Kidney glomerular epithelial cell (primary cell): ENCODE data around the gene SHC2.

Experiments
- DNase-seq: peaks from one replicate; lab custom pipeline; 2025; lab: John Stamatoyannopoulos, UW

The SHC2 gene

GRCh38 chr19:372306-372890, 88.4 kb downstream of the SHC2 start:
- DNase-seq: no peak

GRCh38 chr19:371501-372168, 89.2 kb downstream of the SHC2 start:
- no peak for DNase-seq

DNA sequence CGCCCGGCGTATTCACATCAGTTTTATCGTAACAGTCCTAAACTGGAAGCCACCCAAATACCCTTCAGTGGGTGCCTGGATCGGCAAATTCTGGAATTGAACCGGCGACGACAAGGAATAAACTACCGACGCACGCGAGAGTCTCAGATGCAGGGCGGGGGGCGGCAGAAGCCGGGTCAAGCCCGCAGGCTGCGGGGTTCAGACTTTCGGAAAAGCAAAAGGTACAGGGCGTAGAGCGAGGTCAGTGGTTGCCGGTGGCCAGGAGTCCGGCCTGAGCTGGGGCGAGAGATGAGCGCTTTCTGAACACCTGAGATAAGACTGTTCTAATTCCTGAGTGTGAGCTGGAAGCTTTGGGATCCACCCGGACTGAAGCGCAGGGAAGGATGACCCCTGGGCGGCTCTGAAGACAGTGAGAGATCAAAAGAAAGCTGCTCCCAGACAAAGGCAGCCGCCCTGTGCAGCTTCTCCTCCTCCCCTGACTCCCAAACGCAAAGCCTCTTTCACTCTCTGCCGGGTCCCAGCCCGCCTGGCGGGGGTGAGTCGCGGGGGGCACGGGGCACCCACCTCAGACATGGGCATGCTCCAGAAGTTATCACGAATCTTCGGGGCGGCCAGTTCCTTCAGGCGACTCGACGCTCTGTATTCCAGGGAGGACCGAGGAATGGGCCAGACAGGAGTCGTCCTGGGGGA, 90.0 kb downstream of the SHC2 start:
- no peak for DNase-seq

DNA sequence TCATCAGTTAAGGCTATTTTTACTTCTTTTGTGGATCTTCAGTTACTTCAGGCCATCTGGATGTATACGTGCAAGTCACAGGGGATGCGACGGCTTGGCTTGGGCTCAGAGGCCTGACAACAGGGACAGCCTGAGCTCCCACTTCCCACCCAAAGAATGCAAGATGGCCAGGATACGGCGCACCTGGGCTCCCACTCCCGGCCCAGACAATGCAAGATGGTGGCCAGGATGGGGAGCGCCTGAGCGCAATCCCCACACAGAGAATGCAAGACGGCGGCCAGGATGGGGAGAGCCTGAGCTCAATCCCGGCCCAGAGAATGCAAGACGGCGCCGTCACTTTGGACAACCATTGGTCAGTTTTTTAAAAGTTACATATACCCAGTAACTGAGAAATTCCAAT, 91.0 kb downstream of the SHC2 start:
- no peak for DNase-seq

GRCh38 chr19:369256-369655, 91.6 kb downstream of the SHC2 start:
- no peak for DNase-seq

DNA sequence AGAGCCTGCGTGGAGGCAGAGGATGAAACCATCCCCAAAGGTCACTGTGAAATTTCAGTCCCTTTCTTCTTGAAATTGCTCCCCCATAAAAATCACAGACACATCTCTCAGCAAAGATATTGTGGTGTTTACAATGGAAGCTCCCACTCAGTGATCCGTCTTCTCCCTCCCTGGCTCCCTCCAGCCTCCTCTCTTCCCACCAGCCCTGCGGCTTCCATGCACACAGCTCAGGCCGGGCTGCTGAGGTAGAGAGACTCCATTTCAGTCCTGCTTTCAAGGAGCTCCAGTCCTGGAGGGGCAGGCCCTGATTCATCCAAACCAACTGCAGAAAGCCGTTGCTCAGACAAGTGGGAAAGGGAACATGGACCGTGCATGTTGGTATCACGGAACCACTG, 92.2 kb downstream of the SHC2 start:
- no peak for DNase-seq

DNA sequence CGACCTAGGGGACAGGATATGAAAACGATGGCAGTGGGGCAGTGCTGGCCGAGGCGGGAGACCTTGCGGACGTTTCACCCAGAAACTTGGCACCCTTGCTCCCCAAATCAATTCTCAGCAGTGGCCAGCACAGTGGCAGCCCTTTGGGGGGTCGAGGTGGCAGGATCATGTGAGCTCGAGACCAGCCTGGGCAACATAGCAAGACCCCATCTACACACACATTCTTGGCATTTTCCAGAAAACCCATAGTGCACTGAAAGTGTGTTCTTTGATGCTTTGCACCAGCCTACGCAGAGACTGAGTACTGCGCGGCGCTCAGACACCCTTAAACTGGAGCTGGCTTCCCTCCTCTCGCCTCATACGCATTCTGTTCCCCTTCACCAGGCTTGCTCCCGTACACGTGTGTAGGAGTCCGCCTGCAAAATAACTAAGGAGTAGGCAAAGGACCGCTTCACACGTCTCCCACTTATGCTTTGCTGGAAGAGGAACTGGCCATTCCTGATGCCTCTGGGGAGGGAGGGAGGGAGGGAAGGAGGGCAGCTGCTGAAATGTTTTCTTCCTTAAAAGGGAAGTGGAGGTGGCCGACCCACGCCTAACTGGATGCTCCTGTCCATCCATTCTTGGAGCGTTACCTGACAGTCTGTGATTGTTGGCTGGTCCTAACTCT, 92.7 kb downstream of the SHC2 start:
- peak; percentile 8 for DNase-seq

GRCh38 chr19:367561-367960, 93.3 kb downstream of the SHC2 start:
- DNase-seq: no peak

- no peak for DNase-seq
These were observed 93.9 kb downstream of the SHC2 start for GRCh38 chr19:366951-367350.
